Activated naive CD4-positive, alpha-beta T cell treated with anti-CD3 and anti-CD28 coated beads, Interleukin-2, amount 10 ng/mL, durations not matched to agents 7 days and 5 days (primary cell): ENCODE results near the gene C3AR1.
"Not testable (repeated sequence)": the region's sequence is repeated elsewhere in the genome, so short reads cannot be mapped to it uniquely, and the experiment has no call there.

Experiments
- CTCF ChIA-PET: fragments of 350-600 bp; sonication (Branson Sonifier 250); formaldehyde crosslinking; loops from one replicate; lab custom pipeline; 2021; ENCODE audit warnings: antibody characterized with exemption; lab: Charles Lee
- DNase-seq: peaks from one replicate; pipeline ENCODE4 v3.0.0-alpha.2; 2020
- H3K27ac Mint-ChIP-seq: one replicate; pipeline ENCODE4 v1.8.0; 2021; ENCODE audit warnings: mild to moderate bottlenecking, moderate library complexity, mixed read lengths
- H3K27me3 Mint-ChIP-seq: one replicate; pipeline ENCODE4 v1.8.0; 2021; ENCODE audit warnings: mild to moderate bottlenecking, mixed read lengths
- H3K36me3 Mint-ChIP-seq: one replicate; pipeline ENCODE4 v1.8.0; 2021; ENCODE audit warnings: mixed read lengths
- H3K4me1 Mint-ChIP-seq: one replicate; pipeline ENCODE4 v1.8.0; 2021; ENCODE audit warnings: mixed read lengths
- H3K4me3 Mint-ChIP-seq: one replicate; pipeline ENCODE4 v1.8.0; 2021; ENCODE audit warnings: mild to moderate bottlenecking, moderate library complexity, mixed read lengths
- H3K9me3 Mint-ChIP-seq: one replicate; pipeline ENCODE4 v1.8.0; 2021; ENCODE audit warnings: mixed read lengths

Gene C3AR1

DNA sequence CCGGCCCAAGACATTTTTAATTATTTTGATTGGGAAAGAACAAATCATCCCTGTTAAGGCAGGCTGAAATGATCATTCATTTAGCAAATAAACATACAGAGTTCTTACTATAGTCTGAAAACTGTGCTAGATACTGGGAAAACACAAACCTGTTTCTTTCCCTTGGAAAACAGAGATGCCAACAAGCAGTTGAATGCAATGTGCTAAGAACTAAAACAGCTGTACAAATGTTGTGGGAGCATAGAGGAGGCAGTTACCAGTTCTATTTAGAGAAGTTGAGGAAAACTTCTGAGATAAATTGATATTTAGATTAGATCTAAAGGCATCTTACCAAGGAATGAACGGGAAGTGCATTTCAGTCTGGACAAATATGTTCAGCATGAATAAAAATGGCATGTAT, 12.8 kb upstream of the C3AR1 start:
- H3K4me1 Mint-ChIP-seq = peaks cover 43% of the 10 kb centered on the region
- no peak overlapping the region for H3K4me3 Mint-ChIP-seq
- no peaks in the 10 kb centered on the region for H3K27me3 Mint-ChIP-seq
- no peaks in the 10 kb centered on the region for H3K9me3 Mint-ChIP-seq
- CTCF ChIA-PET = interaction anchor here (0.8 to 5.4 kb wide), 12 partner anchors 9 to 564 kb away, joined by 3 to 136 read pairs (median 5); partner anchors contain the start of gene C3AR1
- no peak for DNase-seq
- H3K36me3 Mint-ChIP-seq = peaks cover 3% of the 10 kb centered on the region
- H3K27ac Mint-ChIP-seq = no peak overlapping the region

DNA sequence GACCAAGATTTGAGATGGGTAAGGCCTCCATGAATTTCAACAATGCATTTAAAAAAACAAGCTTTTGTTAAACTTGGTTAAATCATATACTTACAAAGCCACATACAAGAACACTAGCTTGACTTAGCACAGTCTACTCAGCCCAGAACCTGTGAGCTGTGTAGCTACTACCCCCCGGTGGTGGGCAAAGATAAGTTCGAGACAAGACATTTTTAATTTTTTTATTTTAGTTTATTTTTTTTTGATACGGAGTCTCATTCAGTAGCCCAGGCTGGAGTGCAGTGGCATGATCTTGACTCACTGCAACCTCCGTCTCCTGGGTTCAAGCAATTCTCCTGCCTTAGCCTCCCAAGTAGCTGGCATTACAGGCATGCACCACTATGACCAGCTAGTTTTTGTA, 12.2 kb upstream of the C3AR1 start:
- peaks cover 1% of the 10 kb centered on the region for H3K36me3 Mint-ChIP-seq
- CTCF ChIA-PET = interaction anchor here (0.7 to 5.4 kb wide), 23 partner anchors 9 to 564 kb away, joined by 3 to 136 read pairs (median 5); partner anchors contain the start of gene C3AR1
- no peaks in the 10 kb centered on the region for H3K9me3 Mint-ChIP-seq
- DNase-seq = peak; percentile 70
- H3K4me3 Mint-ChIP-seq = no peak overlapping the region
- peaks cover 38% of the 10 kb centered on the region for H3K4me1 Mint-ChIP-seq
- peaks cover 1% of the 10 kb centered on the region for H3K27me3 Mint-ChIP-seq
- no peak overlapping the region for H3K27ac Mint-ChIP-seq

DNA sequence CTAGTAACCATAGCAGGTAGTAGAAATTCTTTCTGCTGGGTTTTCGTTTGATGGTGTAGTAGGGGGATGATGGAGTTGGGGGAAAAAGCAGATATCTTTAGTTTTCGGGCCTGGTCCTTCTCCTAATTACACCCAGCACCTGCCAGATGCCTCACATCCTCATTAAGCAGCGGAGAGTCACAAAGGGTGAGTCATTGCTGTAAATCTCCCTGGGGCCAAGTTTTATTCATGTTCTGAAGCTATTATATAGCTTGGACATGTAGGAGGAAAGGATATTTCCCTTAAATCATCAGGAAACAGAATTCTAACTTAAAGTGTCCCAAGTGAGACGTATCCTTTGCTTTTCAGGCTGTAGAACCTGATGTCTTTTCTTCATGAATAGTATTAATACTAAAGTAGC, 11.0 kb upstream of the C3AR1 start:
- Mint-ChIP-seq H3K36me3 (no peaks in the 10 kb centered on the region), H3K4me3 (no peak overlapping the region), H3K4me1 (peaks cover 32% of the 10 kb centered on the region), H3K9me3 (no peaks in the 10 kb centered on the region), H3K27me3 (peaks cover 7% of the 10 kb centered on the region), H3K27ac (no peak overlapping the region)
- CTCF ChIA-PET = interaction anchor here (0.6 to 5.4 kb wide), 10 partner anchors 10 to 222 kb away, joined by 3 to 136 read pairs (median 8); partner anchors contain the start of gene C3AR1
- no peak for DNase-seq

DNA sequence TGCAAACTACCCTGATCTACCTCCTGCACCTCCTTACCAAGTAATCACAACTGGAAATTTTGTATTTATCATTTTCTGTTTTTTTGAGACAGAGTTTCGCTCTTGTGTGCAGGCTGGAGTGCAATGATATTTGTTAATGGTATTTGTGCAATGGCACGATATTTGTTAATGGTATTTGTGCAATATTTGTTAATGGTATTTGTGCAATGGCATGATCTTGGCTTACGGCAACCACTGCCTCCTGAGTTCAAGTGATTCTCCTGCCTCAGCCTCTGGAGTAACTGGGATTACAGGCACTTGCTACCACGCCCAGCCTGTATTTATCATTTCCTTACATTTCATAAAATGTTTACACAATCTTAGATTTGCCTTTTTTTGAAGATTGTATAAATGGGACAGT, 10.2 kb upstream of the C3AR1 start:
- DNase-seq = no peak
- CTCF ChIA-PET = interaction anchor here (0.6 to 5.4 kb wide), 4 partner anchors 11 to 30 kb away, joined by 3 to 136 read pairs (median 8); partner anchors contain the start of gene C3AR1
- no peak overlapping the region for H3K4me3 Mint-ChIP-seq
- peaks cover 11% of the 10 kb centered on the region for H3K27me3 Mint-ChIP-seq
- no peak overlapping the region for H3K27ac Mint-ChIP-seq
- peaks cover 32% of the 10 kb centered on the region for H3K4me1 Mint-ChIP-seq
- no peaks in the 10 kb centered on the region for H3K36me3 Mint-ChIP-seq
- H3K9me3 Mint-ChIP-seq = no peaks in the 10 kb centered on the region

DNA sequence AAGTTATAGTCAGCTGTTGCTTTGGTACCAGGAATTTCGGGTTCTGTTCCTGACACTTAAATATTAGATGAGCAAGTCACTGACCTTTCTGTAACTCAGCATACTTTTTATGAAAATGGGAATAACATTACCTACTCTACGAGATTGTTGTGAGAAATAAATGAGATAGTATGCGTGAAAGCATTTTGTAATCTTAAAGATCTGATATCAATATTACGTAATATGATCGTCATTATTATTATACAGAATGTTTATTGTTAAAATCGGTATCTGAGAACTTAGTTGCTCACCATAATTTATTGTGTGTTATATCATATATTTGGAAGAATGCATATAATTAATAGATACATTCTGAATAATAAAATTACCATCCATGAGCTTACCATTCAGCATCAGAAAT, 9.8 kb upstream of the C3AR1 start:
- Mint-ChIP-seq H3K4me1 (peaks cover 28% of the 10 kb centered on the region), H3K36me3 (no peaks in the 10 kb centered on the region), H3K27me3 (peaks cover 11% of the 10 kb centered on the region), H3K4me3 (no peak overlapping the region), H3K9me3 (no peaks in the 10 kb centered on the region), H3K27ac (no peak overlapping the region)
- CTCF ChIA-PET = interaction anchor here (0.5 kb wide), 1 partner anchor 9 kb away, joined by 5 read pairs; no protein-coding TSS in a partner anchor
- no peak for DNase-seq

DNA sequence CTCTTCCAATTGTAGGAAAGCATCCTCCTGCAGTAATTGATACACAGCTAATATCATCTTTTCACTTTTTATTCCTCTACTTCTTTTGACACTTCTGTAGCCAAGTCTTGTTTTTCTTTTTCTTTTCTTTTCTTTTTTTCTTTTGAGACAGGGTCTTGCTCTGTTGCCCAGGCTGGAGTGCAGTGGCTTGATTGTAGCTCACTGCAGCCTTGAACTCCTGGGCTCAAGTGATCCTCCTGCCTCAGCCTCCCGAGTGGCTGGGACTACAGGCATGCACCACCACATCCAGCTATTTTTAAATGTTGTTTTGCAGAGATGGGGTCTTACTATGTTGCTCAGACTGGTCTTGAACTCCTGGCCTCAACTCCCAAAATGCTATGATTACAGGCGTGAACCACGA, 5.7 kb upstream of the C3AR1 start:
- CTCF ChIA-PET, H3K36me3 Mint-ChIP-seq, DNase-seq, H3K9me3 Mint-ChIP-seq, H3K27ac Mint-ChIP-seq, H3K4me3 Mint-ChIP-seq, H3K4me1 Mint-ChIP-seq: not testable (repeated sequence)
- H3K27me3 Mint-ChIP-seq = peaks cover 11% of the 10 kb centered on the region

DNA sequence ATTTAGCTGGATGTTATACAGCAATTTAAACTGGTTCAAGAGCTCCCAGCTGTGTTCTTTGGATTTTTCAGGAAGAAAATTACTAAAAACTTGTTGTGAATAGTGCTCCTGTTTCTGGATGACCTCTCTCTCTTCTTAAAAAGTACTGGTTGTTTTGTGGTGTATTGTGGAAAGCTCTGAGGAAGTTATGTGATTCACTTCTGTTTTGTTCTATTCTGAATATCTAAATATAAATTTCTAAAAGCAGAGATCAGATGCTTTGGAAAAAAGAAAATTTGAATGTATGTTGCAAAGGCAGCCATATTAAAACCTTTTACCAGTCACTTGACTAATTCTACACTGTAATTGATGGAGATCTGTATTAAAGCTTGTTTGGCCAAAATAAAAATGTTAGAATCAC, 3.4 kb upstream of the C3AR1 start:
- Mint-ChIP-seq H3K9me3 (no peaks in the 10 kb centered on the region), H3K27me3 (peaks cover 11% of the 10 kb centered on the region), H3K27ac (no peak overlapping the region), H3K36me3 (no peaks in the 10 kb centered on the region), H3K4me3 (no peak overlapping the region), H3K4me1 (peaks cover 23% of the 10 kb centered on the region)
- CTCF ChIA-PET = interaction anchor here (0.6 to 1.9 kb wide), 3 partner anchors 9 to 1308 kb away, joined by 3 to 10 read pairs (median 3); no protein-coding TSS in a partner anchor
- no peak for DNase-seq

DNA sequence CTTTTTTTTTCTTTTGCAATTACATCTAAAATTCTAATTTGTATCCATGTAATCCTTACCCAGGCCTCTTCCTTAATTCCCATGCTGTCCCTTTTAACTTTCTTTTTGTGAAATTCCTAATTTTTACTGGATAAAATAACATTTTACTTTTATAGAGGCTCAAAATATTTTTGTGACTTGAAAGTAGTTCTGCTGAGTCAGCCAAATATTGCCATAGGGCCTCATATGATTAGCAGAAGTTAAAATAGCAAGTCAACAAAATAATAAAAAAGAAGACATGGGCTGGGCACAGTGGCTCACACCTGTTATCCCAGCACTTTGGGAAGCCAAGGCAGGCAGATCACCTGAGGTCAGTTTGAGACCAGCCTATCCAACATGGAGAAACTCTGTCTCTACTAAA, 2.0 kb downstream of the C3AR1 start:
- no peaks in the 10 kb centered on the region for H3K9me3 Mint-ChIP-seq
- no peak for DNase-seq
- no peaks in the 10 kb centered on the region for H3K36me3 Mint-ChIP-seq
- H3K4me3 Mint-ChIP-seq = no peak overlapping the region
- no peaks in the 10 kb centered on the region for H3K27me3 Mint-ChIP-seq
- H3K27ac Mint-ChIP-seq = no peak overlapping the region
- CTCF ChIA-PET = no interaction called here
- peaks cover 23% of the 10 kb centered on the region for H3K4me1 Mint-ChIP-seq

DNA sequence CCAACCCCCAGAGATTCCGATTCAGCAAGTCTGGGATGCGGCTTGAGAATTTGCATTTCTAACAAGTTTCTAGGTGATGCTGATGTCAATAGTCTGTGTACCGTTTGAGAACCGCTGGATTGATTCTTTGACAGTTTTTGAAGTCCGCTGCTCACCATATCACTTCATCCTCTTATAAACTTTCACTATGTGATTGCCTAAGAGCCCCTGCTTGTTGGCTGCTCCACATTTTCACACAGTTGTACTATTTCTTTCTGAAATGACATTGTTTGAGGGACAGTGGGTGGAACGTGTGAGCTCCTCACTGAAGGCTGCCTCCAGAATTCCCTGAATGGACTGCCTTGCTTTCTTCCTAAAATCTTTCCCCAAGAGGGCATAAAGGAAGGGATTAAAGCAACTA, 7.7 kb downstream of the C3AR1 start:
- DNase-seq = no peak
- Mint-ChIP-seq H3K27ac (no peak overlapping the region), H3K36me3 (peaks cover 13% of the 10 kb centered on the region), H3K9me3 (no peaks in the 10 kb centered on the region), H3K4me3 (no peak overlapping the region), H3K4me1 (no peaks in the 10 kb centered on the region), H3K27me3 (no peaks in the 10 kb centered on the region)
- CTCF ChIA-PET = interaction anchor here (1.1 to 3.5 kb wide), 3 partner anchors 10 to 19 kb away, joined by 3 to 16 read pairs (median 8); no protein-coding TSS in a partner anchor

DNA sequence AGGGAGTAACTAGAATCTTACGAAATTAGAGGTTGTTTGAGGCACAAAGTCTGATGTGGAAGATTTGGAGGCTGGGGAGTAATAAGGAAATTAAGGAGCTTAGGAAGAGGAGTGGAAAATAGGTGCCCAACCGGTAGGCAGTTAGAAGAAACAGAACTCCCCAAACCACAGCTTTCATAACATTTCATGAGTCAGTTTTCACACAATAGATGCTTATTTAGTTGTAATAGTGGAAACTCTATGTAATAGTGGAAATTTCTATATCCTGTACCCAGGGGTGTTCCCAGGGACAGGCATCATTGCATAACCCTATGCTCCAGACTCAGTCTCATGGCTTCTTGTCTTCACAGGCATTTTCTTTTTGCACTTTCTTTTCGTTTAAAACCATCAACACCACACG, 8.3 kb downstream of the C3AR1 start:
- Mint-ChIP-seq H3K27ac (no peak overlapping the region), H3K9me3 (no peaks in the 10 kb centered on the region), H3K27me3 (no peaks in the 10 kb centered on the region), H3K4me3 (no peak overlapping the region), H3K4me1 (no peaks in the 10 kb centered on the region), H3K36me3 (peaks cover 19% of the 10 kb centered on the region)
- CTCF ChIA-PET = interaction anchor here (1.1 to 3.5 kb wide), 3 partner anchors 10 to 20 kb away, joined by 3 to 16 read pairs (median 8); no protein-coding TSS in a partner anchor
- DNase-seq = no peak

DNA sequence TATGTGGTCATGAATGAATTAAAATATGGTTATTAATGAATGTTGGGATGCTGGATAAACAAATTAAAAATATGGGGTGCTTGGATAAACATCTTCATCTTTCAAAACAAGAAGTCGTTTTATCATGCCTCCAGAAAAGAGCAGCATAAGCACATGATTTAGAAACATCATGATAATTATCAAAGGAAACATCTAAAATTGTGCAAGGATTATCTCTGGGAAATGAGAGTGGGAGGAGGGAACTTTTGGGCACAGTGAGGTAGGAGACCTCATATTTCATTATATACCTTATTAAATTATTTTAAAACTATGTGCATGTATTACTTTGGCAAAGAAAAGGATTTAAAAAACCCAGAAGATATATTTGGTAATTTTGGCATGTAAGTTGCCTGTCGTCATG, 8.9 kb downstream of the C3AR1 start:
- Mint-ChIP-seq H3K4me1 (no peaks in the 10 kb centered on the region), H3K27ac (no peak overlapping the region), H3K27me3 (no peaks in the 10 kb centered on the region), H3K36me3 (peaks cover 23% of the 10 kb centered on the region), H3K4me3 (no peak overlapping the region), H3K9me3 (no peaks in the 10 kb centered on the region)
- CTCF ChIA-PET = interaction anchor here (1.1 kb wide), 1 partner anchor 9 kb away, joined by 3 read pairs; no protein-coding TSS in a partner anchor
- no peak for DNase-seq

DNA sequence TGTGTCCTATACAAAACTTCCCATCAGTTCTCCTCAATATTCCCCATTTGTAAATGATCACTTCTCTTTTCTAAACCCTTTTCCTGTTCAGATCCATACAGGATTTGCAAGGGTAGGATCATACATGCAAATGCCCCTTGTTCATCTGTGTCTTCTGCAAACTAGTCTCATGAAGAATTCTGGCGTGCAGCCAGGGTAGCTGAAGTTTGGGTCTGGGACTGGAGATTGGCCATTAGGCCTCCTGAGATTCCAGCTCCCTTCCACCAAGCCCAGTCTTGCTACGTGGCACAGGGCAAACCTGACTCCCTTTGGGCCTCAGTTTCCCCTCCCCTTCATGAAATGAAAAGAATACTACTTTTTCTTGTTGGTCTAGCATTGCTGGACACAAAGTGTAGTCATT, 11.3 kb downstream of the C3AR1 start:
- Mint-ChIP-seq H3K4me3 (no peak overlapping the region), H3K36me3 (peaks cover 34% of the 10 kb centered on the region), H3K27me3 (no peaks in the 10 kb centered on the region), H3K4me1 (no peaks in the 10 kb centered on the region), H3K9me3 (no peaks in the 10 kb centered on the region), H3K27ac (no peak overlapping the region)
- CTCF ChIA-PET = no interaction called here
- no peak for DNase-seq

DNA sequence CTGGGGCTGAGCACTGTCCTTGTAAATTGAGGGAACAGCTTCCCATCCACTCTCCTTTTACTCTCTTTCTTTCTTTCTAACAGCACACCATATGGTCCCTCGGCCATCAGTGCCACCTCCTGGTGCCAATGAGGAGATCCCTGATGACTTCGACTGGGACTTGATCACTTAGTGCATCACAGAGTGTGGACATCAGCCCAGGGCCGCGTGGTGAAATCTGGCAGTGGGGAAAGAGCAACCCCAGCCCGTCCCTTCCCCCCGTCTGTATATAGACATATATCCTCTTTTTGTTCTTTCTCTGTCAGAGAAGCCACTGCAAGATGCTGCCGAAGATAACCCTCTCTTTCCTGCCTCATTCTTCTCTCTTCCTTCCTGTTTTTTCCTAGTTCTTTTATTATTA, 13.5 kb downstream of the C3AR1 start:
- no peaks in the 10 kb centered on the region for H3K27me3 Mint-ChIP-seq
- CTCF ChIA-PET = interaction anchor here (1.7 kb wide), 1 partner anchor 25 kb away, joined by 8 read pairs; no protein-coding TSS in a partner anchor
- no peaks in the 10 kb centered on the region for H3K9me3 Mint-ChIP-seq
- H3K27ac Mint-ChIP-seq = no peak overlapping the region
- DNase-seq = no peak
- no peak overlapping the region for H3K4me3 Mint-ChIP-seq
- peaks cover 54% of the 10 kb centered on the region for H3K36me3 Mint-ChIP-seq
- H3K4me1 Mint-ChIP-seq = no peaks in the 10 kb centered on the region

DNA sequence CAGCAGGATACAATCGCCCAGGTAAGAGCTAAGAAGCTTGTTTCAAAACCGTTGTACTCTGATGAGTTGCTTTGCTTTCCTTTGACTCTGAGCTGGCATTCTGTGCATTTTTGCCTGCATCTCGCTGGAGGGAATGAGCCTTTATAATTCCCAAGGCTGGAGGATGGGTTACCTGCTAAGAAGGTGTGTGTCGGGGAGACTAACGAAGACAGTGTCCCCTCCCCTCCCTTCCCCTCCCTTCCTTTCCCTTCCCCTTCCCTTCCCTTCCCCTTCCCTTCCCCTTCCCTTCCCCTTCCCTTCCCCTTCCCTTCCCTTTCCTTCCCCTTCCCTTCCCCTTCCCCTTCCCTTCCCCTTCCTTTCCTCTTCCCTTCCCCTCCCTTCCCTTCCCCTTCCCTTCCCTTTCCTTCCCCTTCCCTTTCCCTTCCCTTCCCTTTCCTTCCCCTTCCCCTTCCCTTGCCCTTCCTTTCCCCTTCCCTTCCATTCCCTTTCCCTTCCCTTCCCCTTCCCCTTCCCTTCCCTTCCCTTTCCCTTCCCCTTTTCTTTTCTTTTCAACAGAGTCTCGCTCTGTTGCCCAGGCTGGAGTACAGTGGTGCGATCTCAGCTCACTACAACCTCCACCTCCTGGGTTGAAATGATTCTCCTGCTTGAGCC, 15.4 kb downstream of the C3AR1 start:
- Mint-ChIP-seq H3K27ac (no peak overlapping the region), H3K4me3 (no peak overlapping the region)
- CTCF ChIA-PET = interaction anchor here (1.0 to 9.1 kb wide), 3 partner anchors 12 to 28 kb away, joined by 3 to 136 read pairs (median 4); no protein-coding TSS in a partner anchor

DNA sequence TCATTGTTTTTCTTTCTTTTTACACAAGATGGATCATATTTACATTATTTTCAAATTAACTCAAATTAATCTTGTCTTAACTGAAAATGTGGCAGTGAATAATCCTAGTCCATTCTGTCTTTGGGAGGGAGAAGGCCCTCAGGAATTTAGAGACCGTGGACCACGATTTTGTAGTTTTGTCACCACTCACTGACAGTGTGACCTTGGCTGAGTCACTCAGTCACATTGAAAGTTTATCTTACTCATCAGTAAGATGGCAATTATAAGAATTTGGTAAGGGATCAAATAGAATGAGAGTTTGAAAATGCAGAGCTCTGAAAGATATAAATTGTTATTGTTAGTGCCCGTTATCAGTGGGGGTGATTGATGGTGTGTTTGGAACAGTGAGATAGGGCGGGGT, 17.3 kb downstream of the C3AR1 start:
- Mint-ChIP-seq H3K36me3 (peaks cover 69% of the 10 kb centered on the region), H3K27me3 (no peaks in the 10 kb centered on the region), H3K27ac (no peak overlapping the region), H3K4me1 (peaks cover 9% of the 10 kb centered on the region), H3K9me3 (no peaks in the 10 kb centered on the region), H3K4me3 (no peak overlapping the region)
- DNase-seq = no peak
- CTCF ChIA-PET = interaction anchor here (1.1 to 9.1 kb wide), 3 partner anchors 11 to 30 kb away, joined by 3 to 136 read pairs (median 3); no protein-coding TSS in a partner anchor

More for the DNA sequence above, 15.4 kb downstream of the C3AR1 start:
- peaks cover 9% of the 10 kb centered on the region for H3K4me1 Mint-ChIP-seq
- no peaks in the 10 kb centered on the region for H3K27me3 Mint-ChIP-seq
- H3K36me3 Mint-ChIP-seq = peaks cover 72% of the 10 kb centered on the region
- H3K9me3 Mint-ChIP-seq = no peaks in the 10 kb centered on the region
- no peak for DNase-seq
